Hepatic stellate cell (primary cell): ENCODE measurements around the gene SELENBP1.
A peak's percentile ranks its signal among the peaks of the same experiment; 100 is the strongest.

Experiments used
- DNase-seq: peaks from one replicate; pipeline ENCODE4 v3.0.0; 2011; ENCODE audit warnings: low spot score

The SELENBP1 gene

GRCh38 chr1:151343587-151343986, 28.9 kb downstream of the SELENBP1 start:
- DNase-seq: no peak

GRCh38 chr1:151342569-151342968, 29.9 kb downstream of the SELENBP1 start:
- DNase-seq: no peak

GRCh38 chr1:151342021-151342420, 30.5 kb downstream of the SELENBP1 start:
- no peak for DNase-seq

GRCh38 chr1:151340870-151341754, 31.4 kb downstream of the SELENBP1 start:
- DNase-seq: peak; percentile 60

- DNase-seq: no peak
Measured at GRCh38 chr1:151336556-151336955, 35.9 kb downstream of the SELENBP1 start.

GRCh38 chr1:151334822-151335221, 37.7 kb downstream of the SELENBP1 start:
- DNase-seq: no peak

- no peak for DNase-seq
Measured at GRCh38 chr1:151327903-151328674, 44.4 kb downstream of the SELENBP1 start.

GRCh38 chr1:151327223-151327902, 45.1 kb downstream of the SELENBP1 start, which contains the start of gene PI4KB:
Gene PI4KB (minus strand): TSS chr1:151327416. CDS start chr1:151316481, 10,935 bp downstream.
- DNase-seq: peak; percentile 97

- DNase-seq: peak; percentile 77
Measured at GRCh38 chr1:151326619-151327222, 45.8 kb downstream of the SELENBP1 start.

GRCh38 chr1:151325646-151326429, 46.7 kb downstream of the SELENBP1 start:
- no peak for DNase-seq

GRCh38 chr1:151325231-151325630, 47.3 kb downstream of the SELENBP1 start:
- no peak for DNase-seq

GRCh38 chr1:151324390-151324930, 48.0 kb downstream of the SELENBP1 start:
- DNase-seq: no peak

GRCh38 chr1:151318975-151319374, 53.5 kb downstream of the SELENBP1 start:
- no peak for DNase-seq

- no peak for DNase-seq
Measured at GRCh38 chr1:151315565-151316235, 56.8 kb downstream of the SELENBP1 start.
